ENCODE results near the gene TRIM72. TPM values are rescaled to one million over a fixed set of nuclear protein-coding genes. Genes with fewer than 3 reads are reported as not detected.
A peak's percentile ranks its signal among the peaks of the same experiment; 100 is the strongest.

TRIM72 gene
- total and polyA plus RNA-seq, 8 donors = under 0.01 to 0.15 (median 0.10) TPM; not detected in 5

DNA sequence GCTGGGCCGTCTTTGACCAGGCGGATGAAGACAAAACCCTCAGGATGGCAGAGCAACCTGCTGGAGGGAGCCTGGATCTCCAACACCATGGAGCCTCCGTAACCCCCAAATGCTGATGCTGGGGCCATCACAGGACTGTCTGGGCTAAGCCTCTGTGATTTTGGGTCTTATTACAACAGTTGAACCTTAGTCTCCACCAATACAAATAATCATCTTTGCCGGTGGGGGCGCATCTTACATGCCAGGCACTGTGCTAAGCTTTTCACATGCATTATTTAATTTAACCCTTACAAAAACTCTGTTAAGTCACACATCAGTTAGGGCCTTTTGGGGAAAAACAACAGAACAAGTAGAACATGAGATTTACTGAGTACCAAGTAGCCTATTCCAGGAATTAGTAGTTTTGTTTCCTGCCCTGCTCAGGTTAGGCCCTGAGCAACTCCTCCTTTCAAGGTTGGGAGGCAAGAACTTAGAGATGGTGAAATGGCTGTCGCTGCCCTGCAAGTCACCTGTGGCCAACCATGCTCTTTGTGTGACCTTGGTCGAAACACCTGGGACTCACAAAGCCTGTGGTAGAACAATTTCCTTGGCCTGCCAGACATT is 37.0 kb downstream of the TRIM72 start:
- Histone ChIP-seq H3K36me3 (no peaks in the 10 kb centered on the region), H3K27ac (no peak overlapping the region), H3K27me3 (peaks cover 0 to 27% (median 0%) of the 10 kb centered on the region in 3 donors), H3K4me3 (no peak overlapping the region), H3K4me1 (no peaks in the 10 kb centered on the region), H3K9me3 (peaks cover 0 to under 1% (median 0%) of the 10 kb centered on the region in 4 donors)
- intact Hi-C loops (cut with DNase I; ENCODE audit: low total_unique reads) = no loop called here
- 88 to 91% (median 88%) methylated on average over 7 of the region's 7 CpGs for WGBS, 5 donors
- TF ChIP-seq, protein P1, sequence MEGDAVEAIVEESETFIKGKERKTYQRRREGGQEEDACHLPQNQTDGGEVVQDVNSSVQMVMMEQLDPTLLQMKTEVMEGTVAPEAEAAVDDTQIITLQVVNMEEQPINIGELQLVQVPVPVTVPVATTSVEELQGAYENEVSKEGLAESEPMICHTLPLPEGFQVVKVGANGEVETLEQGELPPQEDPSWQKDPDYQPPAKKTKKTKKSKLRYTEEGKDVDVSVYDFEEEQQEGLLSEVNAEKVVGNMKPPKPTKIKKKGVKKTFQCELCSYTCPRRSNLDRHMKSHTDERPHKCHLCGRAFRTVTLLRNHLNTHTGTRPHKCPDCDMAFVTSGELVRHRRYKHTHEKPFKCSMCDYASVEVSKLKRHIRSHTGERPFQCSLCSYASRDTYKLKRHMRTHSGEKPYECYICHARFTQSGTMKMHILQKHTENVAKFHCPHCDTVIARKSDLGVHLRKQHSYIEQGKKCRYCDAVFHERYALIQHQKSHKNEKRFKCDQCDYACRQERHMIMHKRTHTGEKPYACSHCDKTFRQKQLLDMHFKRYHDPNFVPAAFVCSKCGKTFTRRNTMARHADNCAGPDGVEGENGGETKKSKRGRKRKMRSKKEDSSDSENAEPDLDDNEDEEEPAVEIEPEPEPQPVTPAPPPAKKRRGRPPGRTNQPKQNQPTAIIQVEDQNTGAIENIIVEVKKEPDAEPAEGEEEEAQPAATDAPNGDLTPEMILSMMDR (IDR thresholded peaks at IDR 0.05) = no peak
- TF ChIP-seq POLR2AphosphoS5 (IDR thresholded peaks at IDR 0.05) = no peak
- no peak for TF ChIP-seq EP300 (IDR thresholded peaks at IDR 0.05)
- TF ChIP-seq POLR2A (IDR thresholded peaks at IDR 0.05) = no peak
- DNase-seq = no peak

DNA sequence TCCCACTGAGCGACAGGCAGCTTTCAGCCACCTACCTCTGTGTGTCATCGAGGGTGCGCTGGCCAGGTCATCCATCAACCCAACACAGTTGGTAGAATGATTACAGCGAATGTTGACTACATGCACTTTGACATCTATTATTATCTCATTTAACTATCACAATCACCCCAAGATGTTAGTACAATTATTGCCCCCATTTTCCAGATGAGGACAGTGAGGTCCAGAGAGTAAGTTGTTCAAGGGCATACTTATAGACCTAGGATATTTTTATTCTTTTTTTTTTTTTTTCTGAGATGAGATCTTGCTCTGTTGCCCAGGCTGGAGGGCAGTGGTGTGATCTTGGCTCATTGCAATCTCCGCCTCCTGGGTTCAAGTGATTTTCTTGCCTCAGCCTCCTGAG is 37.5 kb downstream of the TRIM72 start:
- Histone ChIP-seq H3K4me3 (no peak overlapping the region), H3K27me3 (peaks cover 0 to 22% (median 0%) of the 10 kb centered on the region in 3 donors), H3K27ac (no peak overlapping the region), H3K36me3 (no peaks in the 10 kb centered on the region), H3K4me1 (no peaks in the 10 kb centered on the region), H3K9me3 (no peaks in the 10 kb centered on the region)
- DNase-seq = no peak
- no peak for TF ChIP-seq EP300 (IDR thresholded peaks at IDR 0.05)
- no peak for TF ChIP-seq POLR2A (IDR thresholded peaks at IDR 0.05)
- TF ChIP-seq POLR2AphosphoS5 (IDR thresholded peaks at IDR 0.05) = no peak
- TF ChIP-seq, protein P1 (IDR thresholded peaks at IDR 0.05) = no peak
- intact Hi-C loops (cut with DNase I; ENCODE audit: low total_unique reads) = no loop called here
- WGBS, 5 donors = 91 to 97% (median 95%) methylated on average over 5 of the region's 5 CpGs

DNA sequence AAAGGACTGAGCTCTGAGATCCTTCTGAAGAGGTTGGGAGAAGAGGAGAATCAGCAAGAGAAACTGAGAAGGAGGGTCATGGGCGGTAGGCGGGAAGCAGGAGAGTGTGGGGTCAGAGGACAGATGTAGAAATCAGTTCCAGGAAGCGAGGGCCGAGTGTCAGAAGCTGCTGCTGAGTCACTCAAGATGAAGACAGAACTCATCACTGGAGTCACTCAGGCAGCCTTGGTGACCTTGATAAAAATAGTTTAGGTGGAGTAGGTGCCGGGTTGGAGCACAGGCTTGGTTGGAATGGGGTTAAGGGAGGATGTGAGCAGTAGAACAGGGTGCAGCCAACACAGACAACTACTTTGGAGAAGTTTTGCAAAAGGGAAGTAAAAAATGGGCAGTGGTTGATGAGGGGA is 39.7 kb downstream of the TRIM72 start:
- intact Hi-C loops (cut with DNase I; ENCODE audit: low total_unique reads) = no loop called here
- H3K36me3 ChIP-seq = no peaks in the 10 kb centered on the region
- no peaks in the 10 kb centered on the region for H3K4me1 ChIP-seq
- no peaks in the 10 kb centered on the region for H3K9me3 ChIP-seq
- TF ChIP-seq, protein P1 (IDR thresholded peaks at IDR 0.05) = no peak
- no peak for TF ChIP-seq EP300 (IDR thresholded peaks at IDR 0.05)
- no peak for TF ChIP-seq POLR2AphosphoS5 (IDR thresholded peaks at IDR 0.05)
- no peak for TF ChIP-seq POLR2A (IDR thresholded peaks at IDR 0.05)
- DNase-seq = peak; percentile 13 to 27
- H3K27me3 ChIP-seq = peaks cover 0 to 8% (median 0%) of the 10 kb centered on the region in 3 donors
- no peak overlapping the region for H3K4me3 ChIP-seq
- H3K27ac ChIP-seq = peak overlapping the region in 2 of 5 donors; percentile 10 to 62
- WGBS, 5 donors = 45 to 58% (median 47%) methylated on average over 5 of the region's 5 CpGs

DNA sequence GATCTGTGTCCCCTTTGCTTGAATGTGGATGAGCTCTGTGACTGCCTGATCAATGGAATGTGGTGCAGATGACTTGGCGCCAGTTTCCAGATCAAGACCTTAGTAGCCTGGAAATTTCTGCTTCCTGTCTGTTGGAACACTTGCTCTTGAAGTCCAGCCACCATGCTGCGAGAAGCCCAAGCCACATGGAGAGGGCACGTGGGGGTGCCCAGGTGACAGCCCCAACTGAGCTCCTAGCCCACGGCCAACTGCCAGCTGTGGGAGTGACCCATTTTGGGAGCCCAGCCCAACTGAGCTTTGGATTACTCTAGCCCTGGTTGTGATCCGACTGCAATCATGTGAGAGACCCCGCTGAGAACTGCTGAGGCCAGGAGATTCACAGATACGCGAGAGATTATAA is 42.5 kb downstream of the TRIM72 start:
- intact Hi-C loops (cut with DNase I; ENCODE audit: low total_unique reads) = no loop called here
- 80 to 87% (median 84%) methylated on average over 8 of the region's 8 CpGs for WGBS, 5 donors
- TF ChIP-seq POLR2AphosphoS5 (IDR thresholded peaks at IDR 0.05) = no peak
- TF ChIP-seq, protein P1 (IDR thresholded peaks at IDR 0.05) = no peak
- TF ChIP-seq POLR2A (IDR thresholded peaks at IDR 0.05) = no peak
- TF ChIP-seq EP300 (IDR thresholded peaks at IDR 0.05) = no peak
- Histone ChIP-seq H3K9me3 (no peaks in the 10 kb centered on the region), H3K36me3 (no peaks in the 10 kb centered on the region), H3K4me3 (no peak overlapping the region), H3K4me1 (no peaks in the 10 kb centered on the region), H3K27me3 (peaks cover 0 to 15% (median 0%) of the 10 kb centered on the region in 3 donors), H3K27ac (no peak overlapping the region)
- DNase-seq = no peak
